ENCODE measurements around the gene NPY.

Gene NPY

DNA sequence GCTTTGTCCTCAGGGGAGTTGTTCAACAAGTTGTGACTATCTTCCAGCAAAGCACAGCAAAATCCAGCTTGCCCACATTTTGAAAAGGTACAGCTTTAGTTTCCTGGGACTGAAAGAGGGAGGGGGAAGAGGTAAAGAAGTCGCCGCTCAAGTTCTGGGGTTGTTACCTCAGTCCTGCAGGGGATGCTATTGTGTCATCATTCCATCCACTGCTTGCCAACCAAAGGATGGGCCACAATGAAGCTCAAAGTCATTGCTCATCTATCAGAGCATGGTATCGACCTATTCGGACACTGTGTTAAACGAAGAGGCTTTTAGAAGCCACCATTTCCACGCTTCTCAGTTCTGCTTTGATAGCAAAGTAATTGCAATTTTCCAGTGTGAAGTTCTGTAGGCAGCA lies 34.3 kb downstream of the NPY start:
- DNase-seq = no peak

GRCh38 chr7:24319209-24319608 lies 35.2 kb downstream of the NPY start:
- no peak for DNase-seq

GRCh38 chr7:24323961-24324480 lies 40.0 kb downstream of the NPY start:
- DNase-seq = no peak

- DNase-seq = no peak
Observed at GRCh38 chr7:24325708-24326107, 41.7 kb downstream of the NPY start.

GRCh38 chr7:24328050-24328449 lies 44.1 kb downstream of the NPY start:
- DNase-seq = no peak

- DNase-seq = no peak
Observed at GRCh38 chr7:24328894-24329293, 44.9 kb downstream of the NPY start.

GRCh38 chr7:24334012-24334411 lies 50.0 kb downstream of the NPY start:
- DNase-seq = no peak

DNA sequence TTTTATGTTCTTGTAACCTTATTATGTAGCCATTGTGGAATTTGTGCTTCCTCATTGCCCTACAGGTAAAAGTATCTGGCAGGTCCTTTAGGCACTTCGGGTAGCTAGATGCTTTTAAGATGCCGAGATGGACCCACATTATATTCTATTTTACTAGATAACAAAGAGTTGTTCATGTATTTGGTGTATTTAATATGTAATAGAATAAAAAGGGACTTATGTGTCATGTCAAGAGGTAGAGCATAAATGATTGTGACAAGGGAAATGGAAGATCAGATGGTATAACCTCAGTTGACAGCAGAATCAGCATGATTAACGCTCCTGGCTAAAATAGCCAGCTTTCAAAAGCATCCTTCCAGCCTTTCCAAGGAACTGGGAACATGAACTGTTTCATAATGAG lies 50.6 kb downstream of the NPY start:
- DNase-seq = no peak

DNA sequence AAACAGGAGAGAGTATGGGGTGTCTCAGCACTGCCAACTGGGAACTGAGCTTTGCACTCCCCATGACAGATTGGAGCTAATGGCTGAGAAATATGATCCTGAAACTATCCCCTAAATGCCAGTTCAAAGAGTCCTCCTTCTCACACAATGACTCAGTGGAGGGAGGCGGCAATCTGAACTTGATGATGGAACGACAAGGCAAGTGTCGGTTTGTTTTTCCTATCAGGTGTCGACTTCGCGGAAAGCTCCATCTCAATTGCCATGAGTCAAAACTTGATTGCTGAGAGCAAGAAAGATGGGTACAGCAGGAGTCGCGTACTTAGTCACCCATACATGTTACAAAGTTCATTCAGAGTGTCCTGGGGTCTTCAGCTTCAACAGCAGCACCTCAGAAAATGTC lies 52.5 kb downstream of the NPY start:
- no peak for DNase-seq

DNA sequence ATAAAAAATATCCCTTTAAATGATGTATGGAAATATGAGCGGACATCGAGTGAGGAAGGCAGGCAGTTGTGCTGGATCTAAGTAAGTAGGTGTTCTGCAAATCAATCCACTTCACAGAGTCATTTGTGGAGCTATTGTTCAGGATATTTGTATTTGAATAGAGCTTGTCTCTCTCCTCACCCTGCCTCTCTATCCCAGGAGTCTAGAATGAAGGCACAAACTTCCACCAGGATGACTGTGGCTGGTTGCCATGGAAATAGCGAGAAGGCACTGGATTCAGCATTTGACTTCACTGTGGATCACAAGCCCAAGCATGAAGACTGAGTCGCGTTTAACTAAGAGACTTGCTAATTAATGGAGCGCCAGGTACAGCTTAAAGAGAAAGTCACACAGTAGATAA lies 53.2 kb downstream of the NPY start:
- no peak for DNase-seq

- no peak for DNase-seq
Observed at GRCh38 chr7:24339575-24339974, 55.6 kb downstream of the NPY start.

- DNase-seq = no peak
Observed at GRCh38 chr7:24340727-24341126, 56.7 kb downstream of the NPY start.
